ENCODE measurements around the gene SYCP2L.

SYCP2L gene

DNA sequence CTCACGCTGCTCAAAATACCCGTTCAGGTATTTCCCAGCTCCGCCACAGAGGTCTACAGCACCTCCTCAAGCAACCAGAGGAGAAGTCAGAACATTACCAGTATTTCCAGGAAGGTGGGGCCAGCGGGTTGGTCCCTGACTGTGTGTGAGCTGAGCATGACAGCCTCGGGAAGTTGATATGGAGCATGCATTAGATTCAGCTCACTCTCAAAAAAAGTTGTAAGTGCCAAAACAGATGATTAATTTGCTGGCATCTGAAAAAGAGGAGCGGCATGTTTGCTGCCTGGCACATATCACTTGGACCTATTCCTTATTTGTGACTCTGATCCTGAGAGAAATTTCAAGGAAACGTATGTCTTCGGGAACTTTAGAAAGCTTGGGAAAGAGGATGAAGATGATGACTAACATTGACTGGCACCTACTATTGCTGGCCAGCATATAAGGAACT, 125.0 kb downstream of the SYCP2L start:
- DNase-seq, result no peak

GRCh38 chr6:11012295-11012754, 125.5 kb downstream of the SYCP2L start:
- no peak for DNase-seq

DNA sequence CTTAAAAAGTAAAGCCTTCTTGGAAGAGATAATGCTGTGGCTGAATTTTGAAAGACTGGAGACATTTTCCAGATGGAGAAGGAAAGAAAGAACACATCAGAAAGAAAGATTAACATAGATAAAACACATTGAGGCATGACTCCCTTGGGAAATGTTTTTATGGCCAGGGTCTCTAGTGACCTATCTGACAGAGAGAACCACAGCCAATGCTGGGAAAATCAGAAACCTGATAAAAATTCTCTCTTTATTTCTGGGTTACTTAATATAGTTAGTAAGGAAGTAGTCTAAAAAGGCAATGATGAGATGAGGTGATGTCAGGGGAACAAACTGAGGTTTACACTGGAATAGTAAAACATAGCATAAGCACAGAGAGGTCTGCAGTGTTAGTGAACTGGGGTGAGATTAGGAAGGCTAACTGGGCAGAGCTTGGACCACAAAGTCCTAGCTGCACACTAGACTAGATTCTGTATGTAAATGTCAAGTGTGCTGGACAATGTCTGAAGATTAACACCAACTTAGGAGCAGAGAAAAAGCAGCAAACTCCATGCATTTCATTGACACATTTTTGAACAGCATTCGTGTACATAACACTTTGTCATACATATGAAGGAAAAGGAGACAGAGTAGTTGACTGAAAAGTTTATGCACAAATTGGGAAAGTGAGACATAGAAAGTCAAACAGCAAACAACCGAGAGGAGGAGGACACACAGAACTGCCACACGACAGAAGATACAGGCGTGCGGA, 126.3 kb downstream of the SYCP2L start:
- no peak for DNase-seq

DNA sequence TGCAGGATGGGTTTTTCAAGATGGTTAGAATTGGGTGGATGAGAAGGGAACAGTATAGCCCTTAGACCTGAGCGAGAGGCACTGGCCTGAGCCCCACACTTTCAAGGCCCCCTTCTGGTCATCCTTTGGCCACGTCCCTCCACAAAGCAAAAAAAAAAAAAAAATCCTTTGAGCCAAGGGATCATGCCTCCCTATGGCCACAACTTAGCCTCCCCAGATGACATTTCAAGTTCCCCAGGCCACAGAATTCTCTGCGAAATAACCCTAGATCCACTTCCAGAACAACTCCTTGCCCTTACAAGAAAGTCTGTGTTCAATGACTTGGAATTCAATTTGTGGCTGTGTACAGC, 126.8 kb downstream of the SYCP2L start:
- DNase-seq, result no peak

- DNase-seq, result no peak
Measured at GRCh38 chr6:11015102-11015501, 128.2 kb downstream of the SYCP2L start.

DNA sequence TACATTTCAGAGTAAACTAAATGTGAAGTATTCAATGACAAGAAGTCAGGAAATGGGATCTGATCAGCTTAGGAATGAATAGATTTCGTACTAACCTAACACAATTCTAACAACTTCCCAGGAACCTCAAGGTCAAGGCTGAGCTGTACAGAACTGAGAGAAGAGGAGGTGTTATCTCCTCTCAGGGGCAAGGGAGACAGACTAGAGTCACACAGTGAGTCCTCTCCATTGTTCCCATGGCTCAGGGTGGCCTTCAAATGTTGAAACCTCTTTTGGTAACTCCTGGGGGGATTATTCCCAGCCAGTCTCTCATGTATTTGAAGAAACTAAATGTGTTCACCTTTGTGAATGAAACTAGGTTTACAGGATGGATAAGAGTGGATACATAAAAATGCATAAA, 129.6 kb downstream of the SYCP2L start:
- DNase-seq, result no peak

- DNase-seq, result no peak
Measured at GRCh38 chr6:11017090-11017489, 130.2 kb downstream of the SYCP2L start.

- no peak for DNase-seq
Measured at GRCh38 chr6:11018225-11018624, 131.4 kb downstream of the SYCP2L start.

- DNase-seq, result no peak
Measured at GRCh38 chr6:11021003-11021402, 134.2 kb downstream of the SYCP2L start.

DNA sequence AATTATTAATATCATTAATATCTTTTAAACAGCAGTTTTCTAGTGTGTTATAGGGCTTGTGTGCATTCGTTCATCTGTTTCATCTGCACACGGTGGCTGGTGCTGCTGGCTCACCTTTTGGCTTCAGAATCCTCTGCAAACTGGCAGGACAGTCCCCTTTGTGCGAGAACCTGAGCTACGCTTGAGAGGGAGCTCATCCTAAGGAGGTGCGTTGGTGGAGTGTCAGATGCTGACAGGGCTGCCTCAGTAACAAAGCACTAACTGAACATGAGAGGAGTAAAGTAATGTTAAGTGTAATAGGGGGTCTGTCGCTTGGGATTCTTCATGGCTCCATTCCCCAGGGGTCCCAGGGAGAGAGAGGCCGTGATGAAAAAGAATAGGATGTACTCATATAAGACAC, 134.9 kb downstream of the SYCP2L start:
- DNase-seq, result no peak

- DNase-seq, result no peak
Measured at GRCh38 chr6:11023032-11023431, 136.2 kb downstream of the SYCP2L start.
